NB4 (cell line): ENCODE measurements around the gene DAB1.

Experiments used
- POLR2A ChIP-seq: IDR thresholded peaks from 2 replicates; pipeline ENCODE4 v1.6.1; 2011; ENCODE audit warnings: mild to moderate bottlenecking; ENCODE audit not compliant: insufficient read length; ENCODE audit errors: extremely low read depth
- TF ChIP-seq, protein P1 (sequence below): IDR thresholded peaks from 2 replicates; pipeline ENCODE4 v1.6.1; 2011; ENCODE audit warnings: low read depth, low read length
- TF ChIP-seq, protein P2 (sequence below): IDR thresholded peaks from one replicate; pipeline ENCODE4 v1.5.1; 2012; ENCODE audit warnings: low read depth, low read length

DNA sequence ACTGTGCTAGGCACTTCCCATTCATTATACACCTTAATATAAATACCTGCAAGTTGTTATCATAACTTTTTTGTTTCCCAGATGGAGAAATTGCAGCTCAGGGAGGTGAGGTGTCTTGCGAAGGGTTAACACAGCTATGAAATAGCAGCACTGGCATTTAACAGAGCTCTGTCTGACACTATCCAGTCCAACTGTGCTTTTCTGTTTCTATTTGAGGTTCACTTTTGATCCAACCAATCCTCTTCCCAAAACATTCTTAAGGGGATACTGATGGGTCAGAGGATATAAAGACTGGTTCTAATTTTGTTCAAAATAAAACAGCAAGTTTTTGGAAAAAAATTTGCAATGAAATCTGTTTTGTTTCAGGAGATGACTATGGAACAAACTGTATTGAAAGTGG, 411.5 kb downstream of the DAB1 start:
- TF ChIP-seq, protein P1, sequence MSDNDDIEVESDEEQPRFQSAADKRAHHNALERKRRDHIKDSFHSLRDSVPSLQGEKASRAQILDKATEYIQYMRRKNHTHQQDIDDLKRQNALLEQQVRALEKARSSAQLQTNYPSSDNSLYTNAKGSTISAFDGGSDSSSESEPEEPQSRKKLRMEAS = no peak
- TF ChIP-seq, protein P2, sequence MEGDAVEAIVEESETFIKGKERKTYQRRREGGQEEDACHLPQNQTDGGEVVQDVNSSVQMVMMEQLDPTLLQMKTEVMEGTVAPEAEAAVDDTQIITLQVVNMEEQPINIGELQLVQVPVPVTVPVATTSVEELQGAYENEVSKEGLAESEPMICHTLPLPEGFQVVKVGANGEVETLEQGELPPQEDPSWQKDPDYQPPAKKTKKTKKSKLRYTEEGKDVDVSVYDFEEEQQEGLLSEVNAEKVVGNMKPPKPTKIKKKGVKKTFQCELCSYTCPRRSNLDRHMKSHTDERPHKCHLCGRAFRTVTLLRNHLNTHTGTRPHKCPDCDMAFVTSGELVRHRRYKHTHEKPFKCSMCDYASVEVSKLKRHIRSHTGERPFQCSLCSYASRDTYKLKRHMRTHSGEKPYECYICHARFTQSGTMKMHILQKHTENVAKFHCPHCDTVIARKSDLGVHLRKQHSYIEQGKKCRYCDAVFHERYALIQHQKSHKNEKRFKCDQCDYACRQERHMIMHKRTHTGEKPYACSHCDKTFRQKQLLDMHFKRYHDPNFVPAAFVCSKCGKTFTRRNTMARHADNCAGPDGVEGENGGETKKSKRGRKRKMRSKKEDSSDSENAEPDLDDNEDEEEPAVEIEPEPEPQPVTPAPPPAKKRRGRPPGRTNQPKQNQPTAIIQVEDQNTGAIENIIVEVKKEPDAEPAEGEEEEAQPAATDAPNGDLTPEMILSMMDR = no peak
- TF ChIP-seq POLR2A = no peak
